Fibroblast of villous mesenchyme (primary cell): ENCODE measurements around the gene NUP35. TPM values are rescaled to one million over a fixed set of nuclear protein-coding genes. Genes with fewer than 3 reads are reported as not detected.
A peak's percentile ranks its signal among the peaks of the same experiment; 100 is the strongest.

Experiments used
- DNase-seq: peaks from one replicate; pipeline ENCODE4 v3.0.0-alpha.2; 2010; ENCODE audit warnings: low read depth
- H3K4me3 ChIP-seq: 2 replicates; pipeline ENCODE4 v1.5.1; 2011; ENCODE audit warnings: low read depth, mild to moderate bottlenecking, low read length
- total RNA-seq: library from RNA; depleted of rRNA; stranded (reverse); fragments of >200 nt; gene quantifications from 2 replicates; pipeline ENCODE4 v1.2.3, GENCODE V29; 2012
- TF ChIP-seq, protein P1 (sequence below): IDR thresholded peaks from 2 replicates; pipeline ENCODE4 v1.5.1; 2012; ENCODE audit warnings: low read depth, mild to moderate bottlenecking, low read length; ENCODE audit not compliant: insufficient read depth

NUP35 gene
- total RNA-seq, 1 donor = 14.2 TPM

DNA sequence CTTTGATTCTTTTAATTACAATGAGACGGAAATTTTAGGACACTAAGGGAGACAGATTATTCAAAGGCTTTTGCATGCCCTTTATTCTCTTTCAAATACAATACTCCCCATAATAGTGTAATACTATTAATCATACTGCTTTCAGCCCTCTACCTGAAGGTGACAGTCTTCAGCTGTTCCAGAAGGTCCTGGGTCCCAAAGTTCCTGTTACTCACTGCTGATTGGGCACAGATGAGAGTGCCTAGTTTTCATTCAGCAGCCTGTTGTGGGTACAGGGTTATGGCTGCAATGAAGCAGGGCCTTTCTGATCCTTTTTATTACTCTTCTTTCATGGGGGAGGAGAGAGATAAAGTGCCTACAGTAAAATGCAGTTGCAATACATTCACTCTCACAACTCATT, 80.2 kb downstream of the NUP35 start:
- no peak overlapping the region for H3K4me3 ChIP-seq
- DNase-seq = no peak
- TF ChIP-seq, protein P1, sequence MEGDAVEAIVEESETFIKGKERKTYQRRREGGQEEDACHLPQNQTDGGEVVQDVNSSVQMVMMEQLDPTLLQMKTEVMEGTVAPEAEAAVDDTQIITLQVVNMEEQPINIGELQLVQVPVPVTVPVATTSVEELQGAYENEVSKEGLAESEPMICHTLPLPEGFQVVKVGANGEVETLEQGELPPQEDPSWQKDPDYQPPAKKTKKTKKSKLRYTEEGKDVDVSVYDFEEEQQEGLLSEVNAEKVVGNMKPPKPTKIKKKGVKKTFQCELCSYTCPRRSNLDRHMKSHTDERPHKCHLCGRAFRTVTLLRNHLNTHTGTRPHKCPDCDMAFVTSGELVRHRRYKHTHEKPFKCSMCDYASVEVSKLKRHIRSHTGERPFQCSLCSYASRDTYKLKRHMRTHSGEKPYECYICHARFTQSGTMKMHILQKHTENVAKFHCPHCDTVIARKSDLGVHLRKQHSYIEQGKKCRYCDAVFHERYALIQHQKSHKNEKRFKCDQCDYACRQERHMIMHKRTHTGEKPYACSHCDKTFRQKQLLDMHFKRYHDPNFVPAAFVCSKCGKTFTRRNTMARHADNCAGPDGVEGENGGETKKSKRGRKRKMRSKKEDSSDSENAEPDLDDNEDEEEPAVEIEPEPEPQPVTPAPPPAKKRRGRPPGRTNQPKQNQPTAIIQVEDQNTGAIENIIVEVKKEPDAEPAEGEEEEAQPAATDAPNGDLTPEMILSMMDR = no peak

DNA sequence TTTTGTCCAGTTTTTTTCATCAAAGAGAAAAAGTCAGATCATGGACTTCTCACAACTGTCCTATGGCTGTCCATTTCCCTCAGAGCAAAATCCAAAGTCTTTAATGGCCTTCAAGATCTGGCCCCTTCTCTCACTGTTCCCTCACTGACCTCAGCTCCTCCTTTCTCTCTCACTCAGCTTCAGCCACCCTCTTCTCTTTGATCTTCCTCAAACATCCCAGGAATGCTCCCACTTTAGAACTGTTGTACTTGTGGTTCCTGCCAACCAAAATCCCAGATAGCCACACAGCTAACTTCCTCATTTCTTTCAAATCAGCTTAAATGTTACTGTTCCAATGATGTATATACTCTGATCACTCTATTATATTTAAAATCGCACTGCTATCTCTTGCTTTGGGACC, 82.9 kb downstream of the NUP35 start:
- peak; percentile 13 for DNase-seq
- H3K4me3 ChIP-seq = no peak overlapping the region
- TF ChIP-seq, protein P1 = no peak

DNA sequence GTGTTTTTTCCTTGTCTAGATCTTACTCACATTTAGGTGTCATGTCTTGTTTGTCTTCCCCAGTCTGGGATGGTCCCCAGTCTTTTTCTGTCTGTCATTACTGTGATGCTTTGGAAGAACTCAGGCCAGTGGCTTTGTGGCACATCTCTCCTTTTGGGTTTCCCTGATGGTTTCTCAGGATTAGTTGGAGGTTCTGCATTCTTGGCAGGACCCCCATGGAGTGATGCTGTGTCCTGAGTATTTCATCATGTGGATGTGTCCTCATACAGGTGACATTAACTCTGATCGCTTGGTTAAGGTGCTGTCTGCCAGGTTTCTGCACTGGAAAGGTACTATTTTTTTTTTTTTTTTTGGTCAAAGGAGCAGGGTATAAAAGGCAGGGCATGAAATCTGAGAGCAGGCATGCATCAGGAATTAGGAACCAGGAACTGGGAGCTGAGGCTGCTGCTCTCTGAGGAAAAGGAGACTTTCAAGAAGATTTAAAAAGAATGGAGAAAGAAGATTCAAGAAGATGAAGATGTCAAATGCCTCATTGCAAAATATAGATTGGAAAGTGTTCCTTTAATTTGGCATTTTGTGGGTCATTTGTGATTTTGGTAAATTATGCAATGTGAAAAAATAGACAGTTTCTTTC, 85.3 kb downstream of the NUP35 start:
- TF ChIP-seq, protein P1 = no peak
- DNase-seq = no peak
- no peak overlapping the region for H3K4me3 ChIP-seq

Other genes with a start within 250 kb of the NUP35 start
- gene NCKAP1, start 86.0 kb upstream of the NUP35 start, total RNA-seq = 173 and 236 TPM in 2 replicates
- 1.6 and 5.6 TPM in 2 replicates for gene DUSP19, start 45.7 kb upstream of the NUP35 start, total RNA-seq